NCI-H2196 treated with DMSO at 0.1 percent for 48 hours (cell line): ENCODE measurements around the gene TRMT1.

Experiments
- DNase-seq: peaks from one replicate; lab custom pipeline; 2025; ENCODE audit not compliant: unreplicated experiment; lab: John Stamatoyannopoulos, UW

Gene TRMT1

GRCh38 chr19:13074378-13074777, 42.2 kb downstream of the TRMT1 start:
- no peak for DNase-seq

GRCh38 chr19:13073263-13073662, 43.3 kb downstream of the TRMT1 start:
- DNase-seq, result no peak

GRCh38 chr19:13072188-13072908, 44.2 kb downstream of the TRMT1 start:
- no peak for DNase-seq

GRCh38 chr19:13071444-13072187, 44.9 kb downstream of the TRMT1 start:
- DNase-seq, result no peak

- DNase-seq, result no peak
Measured at GRCh38 chr19:13070425-13071140, 46.0 kb downstream of the TRMT1 start.

- no peak for DNase-seq
Measured at GRCh38 chr19:13069415-13070359, 46.9 kb downstream of the TRMT1 start.

GRCh38 chr19:13068085-13068846, 48.3 kb downstream of the TRMT1 start:
- no peak for DNase-seq

GRCh38 chr19:13066933-13067807, 49.4 kb downstream of the TRMT1 start:
- DNase-seq, result no peak

GRCh38 chr19:13066226-13066625, 50.3 kb downstream of the TRMT1 start:
- DNase-seq, result no peak

- DNase-seq, result no peak
Measured at GRCh38 chr19:13064092-13064489, 52.4 kb downstream of the TRMT1 start.

GRCh38 chr19:13063461-13064091, 53.0 kb downstream of the TRMT1 start:
- no peak for DNase-seq

GRCh38 chr19:13062317-13062716, 54.2 kb downstream of the TRMT1 start:
- DNase-seq, result no peak

- DNase-seq, result peak; percentile 62
Measured at GRCh38 chr19:13060964-13061927, 55.3 kb downstream of the TRMT1 start.

GRCh38 chr19:13060233-13060963, 56.1 kb downstream of the TRMT1 start:
- DNase-seq, result no peak

- DNase-seq, result no peak
Measured at GRCh38 chr19:13058951-13059660, 57.4 kb downstream of the TRMT1 start.

GRCh38 chr19:13057744-13058143, 58.8 kb downstream of the TRMT1 start:
- no peak for DNase-seq
